ENCODE data around the gene LHX4. TPM values are rescaled to one million over a fixed set of nuclear protein-coding genes. Genes with fewer than 3 reads are reported as not detected.

LHX4 gene
- total RNA-seq, 4 donors from 2014 or later, result not detected

GRCh38 chr1:180241716-180242544 is 11.9 kb downstream of the LHX4 start:
- ATAC-seq (no peak), DNase-seq (no peak)
- TF ChIP-seq POLR2A (IDR thresholded peaks at IDR 0.05) (no peak), CTCF (IDR thresholded peaks at IDR 0.05 in 4 of 5, conservative IDR thresholded peaks at IDR 0.05 in 1 of 5) (no peak)
- intact Hi-C loops (cut with DNase I; ENCODE audit: low total_unique reads) (no loop called here), in situ Hi-C loops (cut with MboI; ENCODE audit: low sequenced_read_pairs in 4 of 4) (loop anchor here in 1 of 4 donors (10.0 kb wide), 1 partner anchor 233 kb away; no protein-coding TSS in a partner anchor)
- H3K4me3 ChIP-seq, result no peak overlapping the region
- no peaks in the 10 kb centered on the region for H3K36me3 ChIP-seq
- H3K27ac ChIP-seq, result no peak overlapping the region
- peaks cover 43 to 59% (median 55%) of the 10 kb centered on the region in 3 donors for H3K27me3 ChIP-seq
- H3K4me1 ChIP-seq, result no peaks in the 10 kb centered on the region
- no peaks in the 10 kb centered on the region for H3K9me3 ChIP-seq

DNA sequence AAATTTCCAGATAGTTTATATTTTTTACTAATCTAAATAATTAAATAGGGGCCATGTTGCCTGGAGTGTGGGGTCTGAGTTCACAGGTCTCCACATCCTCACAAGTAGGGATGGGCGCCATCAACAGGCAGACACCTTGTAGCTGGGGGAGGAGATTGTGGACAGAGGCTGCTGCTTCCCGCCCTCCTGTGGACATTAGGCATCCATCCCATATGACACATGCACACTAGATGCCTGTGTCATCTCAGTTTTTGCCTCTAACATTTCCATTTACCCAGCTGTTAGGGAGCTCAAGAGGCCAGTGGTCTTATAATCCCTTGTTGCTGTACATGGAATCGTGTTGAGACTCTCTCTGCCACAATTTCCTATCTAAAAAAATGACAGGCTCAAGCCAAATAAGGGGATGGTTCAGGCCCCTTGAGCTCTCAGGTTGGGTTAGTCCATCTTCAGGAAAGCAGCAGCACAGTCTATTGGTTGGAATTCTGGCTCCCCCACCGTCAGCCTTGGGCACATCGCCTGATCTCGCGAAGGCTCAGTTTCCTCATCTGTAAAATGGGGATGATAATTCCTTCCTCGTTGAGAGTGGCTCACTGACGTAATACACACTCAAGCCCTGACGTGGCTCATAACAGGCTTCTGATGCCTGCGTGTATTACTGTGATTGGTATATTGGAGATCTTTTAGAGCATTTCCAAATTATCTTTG is 13.6 kb downstream of the LHX4 start:
- no peaks in the 10 kb centered on the region for H3K4me1 ChIP-seq
- no peaks in the 10 kb centered on the region for H3K9me3 ChIP-seq
- in situ Hi-C loops (cut with MboI; ENCODE audit: low sequenced_read_pairs in 4 of 4) (loop anchor here in 1 of 4 donors (10.0 kb wide), 1 partner anchor 231 kb away; no protein-coding TSS in a partner anchor), intact Hi-C loops (cut with DNase I; ENCODE audit: low total_unique reads) (no loop called here)
- H3K27ac ChIP-seq, result no peak overlapping the region
- ATAC-seq, result no peak
- no peak for TF ChIP-seq CTCF (IDR thresholded peaks at IDR 0.05 in 4 of 5, conservative IDR thresholded peaks at IDR 0.05 in 1 of 5)
- no peak for TF ChIP-seq POLR2A (IDR thresholded peaks at IDR 0.05)
- H3K36me3 ChIP-seq, result no peaks in the 10 kb centered on the region
- H3K27me3 ChIP-seq, result peaks cover 26 to 42% (median 37%) of the 10 kb centered on the region in 3 donors
- no peak overlapping the region for H3K4me3 ChIP-seq
- no peak for DNase-seq

- intact Hi-C loops (cut with DNase I; ENCODE audit: low total_unique reads), result no loop called here
- in situ Hi-C loops (cut with MboI; ENCODE audit: low sequenced_read_pairs in 4 of 4), result loop anchor here in 1 of 4 donors (10.0 kb wide), 1 partner anchor 230 kb away; no protein-coding TSS in a partner anchor
- Histone ChIP-seq H3K4me1 (no peaks in the 10 kb centered on the region), H3K27me3 (peaks cover 14 to 30% (median 25%) of the 10 kb centered on the region in 3 donors), H3K27ac (no peak overlapping the region), H3K36me3 (no peaks in the 10 kb centered on the region), H3K4me3 (no peak overlapping the region), H3K9me3 (no peaks in the 10 kb centered on the region)
- no peak for TF ChIP-seq POLR2A (IDR thresholded peaks at IDR 0.05)
- TF ChIP-seq CTCF (IDR thresholded peaks at IDR 0.05 in 4 of 5, conservative IDR thresholded peaks at IDR 0.05 in 1 of 5), result no peak
- ATAC-seq, result no peak
- DNase-seq, result no peak
Measured at GRCh38 chr1:180244840-180245239, 14.8 kb downstream of the LHX4 start.

GRCh38 chr1:180246579-180246978 is 16.5 kb downstream of the LHX4 start:
- Histone ChIP-seq H3K4me3 (no peak overlapping the region), H3K27me3 (peaks cover 0 to 12% (median 8%) of the 10 kb centered on the region in 3 donors), H3K36me3 (no peaks in the 10 kb centered on the region), H3K9me3 (no peaks in the 10 kb centered on the region), H3K27ac (no peak overlapping the region), H3K4me1 (no peaks in the 10 kb centered on the region)
- ATAC-seq (no peak), DNase-seq (no peak)
- TF ChIP-seq CTCF (IDR thresholded peaks at IDR 0.05 in 4 of 5, conservative IDR thresholded peaks at IDR 0.05 in 1 of 5), result no peak
- no peak for TF ChIP-seq POLR2A (IDR thresholded peaks at IDR 0.05)
- intact Hi-C loops (cut with DNase I; ENCODE audit: low total_unique reads) (no loop called here), in situ Hi-C loops (cut with MboI; ENCODE audit: low sequenced_read_pairs in 4 of 4) (loop anchor here in 1 of 4 donors (10.0 kb wide), 1 partner anchor 228 kb away; no protein-coding TSS in a partner anchor)
